OCI-LY3 (cell line): Measurements from ENCODE around the gene ANKRD18B.
"Not testable (repeated sequence)": the region's sequence is repeated elsewhere in the genome, so short reads cannot be mapped to it uniquely, and the experiment has no call there.

ENCODE experiments used
- H2AFZ ChIP-seq: fragments of 200-600, 300-600 bp; shearing (Covaris generic); 2 replicates; pipeline ENCODE4 v1.6.0; 2014; ENCODE audit warnings: antibody characterized with exemption, low read depth, low read length
- H3K27ac ChIP-seq: fragments of 200-600, 300-600 bp; sonication (generic); 2 replicates; pipeline ENCODE4 v1.5.1; 2014; ENCODE audit warnings: mild to moderate bottlenecking, low read length, moderate library complexity, mixed read lengths
- H3K27me3 ChIP-seq: fragments of 200-600, 300-600 bp; sonication (generic); 2 replicates; pipeline ENCODE4 v1.6.1; 2014; ENCODE audit warnings: low read depth, low read length, mixed read lengths
- H3K36me3 ChIP-seq: fragments of 200-600, 300-600 bp; sonication (generic); replicated peaks from 2 replicates; pipeline ENCODE3; 2014; ENCODE audit warnings: low read depth, low read length, mixed read lengths
- H3K4me1 ChIP-seq: fragments of 300-600, 200-600 bp; sonication (generic); 2 replicates; pipeline ENCODE4 v1.6.1; 2014; ENCODE audit warnings: low read length, mixed read lengths
- H3K4me2 ChIP-seq: fragments of 200-600, 300-600 bp; sonication (generic); 2 replicates; pipeline ENCODE4 v1.6.1; 2014; ENCODE audit warnings: low read length, mixed read lengths
- H3K4me3 ChIP-seq: fragments of 300-600, 200-600 bp; sonication (generic); 2 replicates; pipeline ENCODE4 v1.5.1; 2014; ENCODE audit warnings: antibody characterized with exemption, mild to moderate bottlenecking, low read length, moderate library complexity
- H3K79me2 ChIP-seq: fragments of 300-600, 200-600 bp; shearing (Covaris generic); 2 replicates; pipeline ENCODE4 v1.6.1; 2014; ENCODE audit warnings: mild to moderate bottlenecking, low read length, mixed read lengths
- H3K9ac ChIP-seq: fragments of 300-600, 200-600 bp; shearing (Covaris generic); 2 replicates; pipeline ENCODE4 v1.6.0; 2014; ENCODE audit warnings: mild to moderate bottlenecking, low read length, moderate library complexity
- H3K9me3 ChIP-seq: fragments of 200-600, 300-600 bp; shearing (Covaris generic); 2 replicates; pipeline ENCODE4 v1.6.1; 2014; ENCODE audit warnings: low read length, mixed read lengths; ENCODE audit not compliant: insufficient read depth
- H4K20me1 ChIP-seq: fragments of 200-600, 300-600 bp; sonication (generic); 2 replicates; pipeline ENCODE4 v1.6.1; 2016; ENCODE audit warnings: low read length, mixed read lengths; ENCODE audit not compliant: insufficient read depth
- CTCF ChIP-seq: fragments of 200-600, 300-600 bp; sonication (generic); IDR thresholded peaks from 2 replicates; pipeline ENCODE4 v1.5.1; 2014; ENCODE audit warnings: antibody characterized with exemption, low read length, low read depth
- EZH2phosphoT487 ChIP-seq: fragments of 200-600 bp; shearing (Covaris generic); IDR thresholded peaks from 2 replicates; pipeline ENCODE4 v1.6.1; 2018; ENCODE audit warnings: antibody characterized with exemption, mixed run types, low read depth

The ANKRD18B gene

GRCh38 chr9:33523397-33524305, at the start of gene ANKRD18B:
ANKRD18B (plus strand) TSS chr9:33524251; CDS start chr9:33524490, 239 bp downstream.
- not testable (repeated sequence) for H3K79me2 ChIP-seq, H3K4me1 ChIP-seq, H3K4me2 ChIP-seq, H4K20me1 ChIP-seq, H2AFZ ChIP-seq, H3K27me3 ChIP-seq, H3K9ac ChIP-seq, H3K36me3 ChIP-seq, H3K27ac ChIP-seq, H3K9me3 ChIP-seq, H3K4me3 ChIP-seq

DNA sequence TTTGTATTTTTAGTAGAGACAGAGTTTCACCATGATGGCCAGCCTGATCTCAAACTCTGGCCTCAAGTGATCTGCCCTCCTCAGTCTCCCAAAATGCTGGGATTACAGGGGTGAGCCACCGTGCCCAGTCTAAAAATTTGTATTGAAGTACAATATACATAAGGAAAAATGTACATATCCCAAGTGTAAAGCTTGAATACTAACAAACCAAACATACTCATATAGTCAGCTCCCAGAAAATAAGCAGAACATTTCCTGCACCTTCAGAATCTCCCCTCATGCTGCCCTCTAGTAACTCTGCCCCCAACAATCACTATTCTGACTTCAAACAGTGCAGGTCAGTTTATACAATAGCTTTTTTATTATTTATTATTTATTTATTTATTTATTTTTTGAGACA, 48.7 kb upstream of the ANKRD18B start:
- H3K4me2 ChIP-seq: no peak overlapping the region
- H3K9ac ChIP-seq: no peak overlapping the region
- H4K20me1 ChIP-seq: no peaks in the 10 kb centered on the region
- no peak for TF ChIP-seq CTCF
- TF ChIP-seq EZH2phosphoT487: no peak
- H3K79me2 ChIP-seq: peaks cover 30% of the 10 kb centered on the region
- peaks cover 14% of the 10 kb centered on the region for H3K4me1 ChIP-seq
- H3K9me3 ChIP-seq: no peaks in the 10 kb centered on the region
- H2AFZ ChIP-seq: no peak overlapping the region
- H3K27ac ChIP-seq: no peak overlapping the region
- no peaks in the 10 kb centered on the region for H3K27me3 ChIP-seq
- peaks cover 13% of the 10 kb centered on the region for H3K36me3 ChIP-seq
- H3K4me3 ChIP-seq: no peak overlapping the region

DNA sequence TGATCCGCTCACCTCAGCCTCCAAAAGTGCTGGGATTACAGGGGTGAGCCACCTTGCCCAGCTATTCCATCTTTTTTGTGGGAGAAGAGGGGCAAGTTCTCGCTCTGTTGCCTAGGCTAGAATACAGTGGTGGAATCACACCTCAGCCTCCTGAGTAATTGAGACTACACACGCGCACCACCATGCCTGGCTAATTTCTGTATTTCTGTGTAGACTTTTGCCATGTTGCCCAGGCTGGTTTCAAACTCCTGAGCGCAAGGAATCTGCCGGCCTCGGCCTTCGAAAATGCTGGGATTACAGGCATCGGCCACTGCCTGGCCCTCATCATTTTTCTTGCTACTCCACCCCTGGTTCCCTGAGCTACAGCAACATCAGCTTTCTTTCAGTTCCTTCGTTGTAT, 47.5 kb upstream of the ANKRD18B start:
- Histone ChIP-seq H3K4me3 (no peak overlapping the region), H3K36me3 (peaks cover 9% of the 10 kb centered on the region), H3K27me3 (no peaks in the 10 kb centered on the region), H3K79me2 (peaks cover 26% of the 10 kb centered on the region), H3K9me3 (no peaks in the 10 kb centered on the region), H3K4me2 (no peak overlapping the region), H3K4me1 (peaks cover 14% of the 10 kb centered on the region), H4K20me1 (no peaks in the 10 kb centered on the region), H2AFZ (no peak overlapping the region), H3K27ac (no peak overlapping the region), H3K9ac (no peak overlapping the region)
- TF ChIP-seq EZH2phosphoT487 (no peak), CTCF (no peak)

GRCh38 chr9:33480106-33480505, 43.9 kb upstream of the ANKRD18B start:
- H2AFZ ChIP-seq: no peak overlapping the region
- H4K20me1 ChIP-seq: no peaks in the 10 kb centered on the region
- H3K9me3 ChIP-seq: no peaks in the 10 kb centered on the region
- no peak overlapping the region for H3K9ac ChIP-seq
- no peaks in the 10 kb centered on the region for H3K27me3 ChIP-seq
- no peak overlapping the region for H3K4me3 ChIP-seq
- TF ChIP-seq EZH2phosphoT487 (no peak), CTCF (no peak)
- H3K36me3 ChIP-seq: no peaks in the 10 kb centered on the region
- H3K4me2 ChIP-seq: no peak overlapping the region
- H3K79me2 ChIP-seq: no peaks in the 10 kb centered on the region
- H3K4me1 ChIP-seq: no peaks in the 10 kb centered on the region
- no peak overlapping the region for H3K27ac ChIP-seq
